ENCODE data around the gene ZYX. TPM values are rescaled to one million over a fixed set of nuclear protein-coding genes. Genes with fewer than 3 reads are reported as not detected.
A peak's percentile ranks its signal among the peaks of the same experiment; 100 is the strongest.

Gene ZYX
- total RNA-seq, 3 donors from 2014 or later (not counting 1 experiment from before 2014, with no cell fraction given): 168 to 219 (median 186) TPM

DNA sequence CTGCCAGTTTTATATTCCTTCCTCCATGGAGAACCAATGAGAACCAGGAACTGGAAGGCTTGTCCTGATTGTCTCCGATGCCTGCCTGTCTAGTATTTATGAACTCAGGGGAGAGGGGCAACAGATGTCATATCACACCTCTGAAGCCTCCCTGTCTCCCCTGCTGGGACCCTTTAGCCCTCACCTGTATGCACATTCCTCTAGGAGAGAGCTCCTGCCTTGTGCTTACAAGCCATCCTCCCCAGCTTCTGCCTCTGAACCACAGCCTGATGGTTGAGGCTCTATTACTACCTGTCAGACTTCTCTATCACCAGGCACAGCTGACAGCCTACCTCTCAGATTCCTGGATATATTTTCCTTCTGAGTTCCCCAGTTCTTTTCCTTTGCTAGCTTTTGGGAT is 12.8 kb upstream of the ZYX start:
- H3K36me3 ChIP-seq (ENCODE audit: control insufficient read depth, insufficient read depth, low read length): no peaks in the 10 kb centered on the region
- no peak for DNase-seq
- no peak overlapping the region for H3K4me3 ChIP-seq (ENCODE audit: low read length)
- H3K27me3 ChIP-seq (ENCODE audit: control insufficient read depth, insufficient read depth, low read length): peaks cover 12% of the 10 kb centered on the region
- H3K4me1 Mint-ChIP-seq: peaks cover 20 to 25% of the 10 kb centered on the region in 2 donors
- H3K4me1 ChIP-seq (ENCODE audit: control insufficient read depth, insufficient read depth, low read length): peaks cover 22% of the 10 kb centered on the region
- no peak overlapping the region for H3K27ac ChIP-seq (ENCODE audit: low read length)
- no peak overlapping the region for H3K4me3 Mint-ChIP-seq
- H3K27ac Mint-ChIP-seq: no peak overlapping the region
- H3K9me3 ChIP-seq (ENCODE audit: control insufficient read depth, insufficient read depth, low read length): no peaks in the 10 kb centered on the region
- no peaks in the 10 kb centered on the region for H3K36me3 Mint-ChIP-seq
- TF ChIP-seq, protein P1, sequence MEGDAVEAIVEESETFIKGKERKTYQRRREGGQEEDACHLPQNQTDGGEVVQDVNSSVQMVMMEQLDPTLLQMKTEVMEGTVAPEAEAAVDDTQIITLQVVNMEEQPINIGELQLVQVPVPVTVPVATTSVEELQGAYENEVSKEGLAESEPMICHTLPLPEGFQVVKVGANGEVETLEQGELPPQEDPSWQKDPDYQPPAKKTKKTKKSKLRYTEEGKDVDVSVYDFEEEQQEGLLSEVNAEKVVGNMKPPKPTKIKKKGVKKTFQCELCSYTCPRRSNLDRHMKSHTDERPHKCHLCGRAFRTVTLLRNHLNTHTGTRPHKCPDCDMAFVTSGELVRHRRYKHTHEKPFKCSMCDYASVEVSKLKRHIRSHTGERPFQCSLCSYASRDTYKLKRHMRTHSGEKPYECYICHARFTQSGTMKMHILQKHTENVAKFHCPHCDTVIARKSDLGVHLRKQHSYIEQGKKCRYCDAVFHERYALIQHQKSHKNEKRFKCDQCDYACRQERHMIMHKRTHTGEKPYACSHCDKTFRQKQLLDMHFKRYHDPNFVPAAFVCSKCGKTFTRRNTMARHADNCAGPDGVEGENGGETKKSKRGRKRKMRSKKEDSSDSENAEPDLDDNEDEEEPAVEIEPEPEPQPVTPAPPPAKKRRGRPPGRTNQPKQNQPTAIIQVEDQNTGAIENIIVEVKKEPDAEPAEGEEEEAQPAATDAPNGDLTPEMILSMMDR (IDR thresholded peaks at IDR 0.05): no peak
- H3K27me3 Mint-ChIP-seq (ENCODE audit: low read depth in 2 of 2): peaks cover 16 to 18% of the 10 kb centered on the region in 2 donors
- intact Hi-C loops (cut with micrococcal nuclease): no loop called here
- H3K9me3 Mint-ChIP-seq: no peaks in the 10 kb centered on the region
- ATAC-seq: no peak
- WGBS (ENCODE audit: insufficient coverage): 93% methylated on average over 1 of the region's 1 CpG

DNA sequence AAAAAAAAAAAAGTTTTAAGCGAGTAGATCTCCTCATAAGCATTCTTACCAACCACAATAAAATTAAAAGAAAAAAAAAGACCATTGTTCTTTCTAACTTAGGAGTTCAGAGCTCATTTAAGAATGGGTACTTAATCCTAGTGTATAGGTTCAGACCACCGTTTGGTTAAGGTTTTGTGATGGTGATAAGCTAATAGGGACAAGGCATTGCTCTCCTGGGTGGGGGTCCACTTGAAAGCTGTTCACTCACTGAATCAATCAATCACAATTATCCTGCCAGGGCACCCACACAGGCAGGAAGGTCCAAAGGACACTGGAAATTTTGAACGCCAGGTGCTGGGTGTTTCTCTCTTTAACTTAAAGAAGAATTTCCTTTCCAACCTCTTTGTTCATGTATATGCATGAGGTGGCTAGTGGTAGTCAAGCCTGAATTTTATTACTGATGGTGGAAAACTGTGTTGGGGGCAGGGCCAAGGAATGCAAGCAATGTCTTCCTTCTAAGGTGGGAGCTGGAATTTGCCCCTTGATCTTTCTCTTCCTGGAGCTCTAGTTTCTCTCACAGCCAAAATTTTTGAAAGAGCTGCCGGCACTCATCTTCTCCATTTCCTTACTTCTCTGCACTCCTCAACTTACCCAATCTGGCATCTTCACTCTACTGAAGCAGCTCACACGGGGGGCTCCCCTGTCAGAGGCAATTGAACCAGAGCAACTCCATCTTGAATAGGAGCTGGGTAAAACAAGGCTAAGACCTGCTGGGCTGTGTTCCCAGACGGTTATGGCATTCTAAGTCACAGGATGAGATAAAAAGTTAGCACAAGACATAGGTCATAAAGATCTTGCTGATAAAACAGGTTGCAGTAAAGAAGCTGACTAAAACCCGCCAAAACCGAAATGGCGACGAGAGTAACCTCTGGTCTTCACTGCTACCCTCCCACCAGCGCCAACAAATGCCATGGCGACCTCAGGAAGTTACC is 11.2 kb upstream of the ZYX start:
- no peaks in the 10 kb centered on the region for H3K36me3 ChIP-seq (ENCODE audit: control insufficient read depth, insufficient read depth, low read length)
- TF ChIP-seq, protein P1 (IDR thresholded peaks at IDR 0.05): no peak
- no peak overlapping the region for H3K4me3 Mint-ChIP-seq
- intact Hi-C loops (cut with micrococcal nuclease): loop anchor here (10.0 kb wide), 1 partner anchor 575 kb away; no protein-coding TSS in a partner anchor
- H3K4me1 ChIP-seq (ENCODE audit: control insufficient read depth, insufficient read depth, low read length): peaks cover 36% of the 10 kb centered on the region
- H3K4me1 Mint-ChIP-seq: peaks cover 29 to 35% of the 10 kb centered on the region in 2 donors
- no peaks in the 10 kb centered on the region for H3K9me3 Mint-ChIP-seq
- DNase-seq (no peak), ATAC-seq (no peak)
- no peak overlapping the region for H3K27ac ChIP-seq (ENCODE audit: low read length)
- no peak overlapping the region for H3K27ac Mint-ChIP-seq
- H3K4me3 ChIP-seq (ENCODE audit: low read length): no peak overlapping the region
- H3K36me3 Mint-ChIP-seq: no peaks in the 10 kb centered on the region
- peaks cover 2% of the 10 kb centered on the region in 2 donors for H3K27me3 Mint-ChIP-seq (ENCODE audit: low read depth in 2 of 2)
- no peaks in the 10 kb centered on the region for H3K27me3 ChIP-seq (ENCODE audit: control insufficient read depth, insufficient read depth, low read length)
- no peaks in the 10 kb centered on the region for H3K9me3 ChIP-seq (ENCODE audit: control insufficient read depth, insufficient read depth, low read length)
- WGBS (ENCODE audit: insufficient coverage): 87% methylated on average over 8 of the region's 12 CpGs

DNA sequence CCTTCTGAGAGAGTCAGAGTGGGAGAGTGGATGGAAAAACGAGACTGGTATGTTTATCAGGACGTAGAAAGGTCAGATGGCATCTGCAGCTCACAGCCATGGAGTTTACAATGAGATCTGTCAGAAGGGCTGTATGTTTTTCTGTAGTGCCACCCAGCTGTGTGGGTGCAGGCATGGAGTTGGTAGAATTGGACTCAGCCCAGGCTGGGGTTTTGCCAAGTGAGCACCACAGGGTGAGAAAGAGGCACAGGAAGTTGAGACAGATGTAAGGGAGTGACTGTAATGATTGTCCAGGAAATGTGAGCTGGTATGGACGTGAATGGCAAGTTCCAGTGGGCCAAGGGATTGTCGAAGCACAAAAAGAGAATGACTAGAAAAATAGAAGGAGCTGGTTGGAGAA is 9.1 kb upstream of the ZYX start:
- peaks cover 50 to 55% of the 10 kb centered on the region in 2 donors for H3K4me1 Mint-ChIP-seq
- ATAC-seq (peak; percentile 14 to 64 (median 52)), DNase-seq (peak in 1 of 2 donors; percentile 73)
- H3K27ac Mint-ChIP-seq: peak overlapping the region; percentile 76 to 80
- H3K9me3 ChIP-seq (ENCODE audit: control insufficient read depth, insufficient read depth, low read length): no peaks in the 10 kb centered on the region
- no peaks in the 10 kb centered on the region for H3K27me3 Mint-ChIP-seq (ENCODE audit: low read depth in 2 of 2)
- H3K9me3 Mint-ChIP-seq: no peaks in the 10 kb centered on the region
- no peaks in the 10 kb centered on the region for H3K27me3 ChIP-seq (ENCODE audit: control insufficient read depth, insufficient read depth, low read length)
- WGBS (ENCODE audit: insufficient coverage): 32% methylated on average over 4 of the region's 4 CpGs
- H3K27ac ChIP-seq (ENCODE audit: low read length): peak overlapping the region; percentile 28
- peak overlapping the region; percentile 49 for H3K4me3 Mint-ChIP-seq
- H3K4me1 ChIP-seq (ENCODE audit: control insufficient read depth, insufficient read depth, low read length): peaks cover 57% of the 10 kb centered on the region
- no peaks in the 10 kb centered on the region for H3K36me3 Mint-ChIP-seq
- intact Hi-C loops (cut with micrococcal nuclease): loop anchor here (10.0 kb wide), 1 partner anchor 577 kb away; no protein-coding TSS in a partner anchor
- H3K4me3 ChIP-seq (ENCODE audit: low read length): no peak overlapping the region
- no peaks in the 10 kb centered on the region for H3K36me3 ChIP-seq (ENCODE audit: control insufficient read depth, insufficient read depth, low read length)
- TF ChIP-seq, protein P1 (IDR thresholded peaks at IDR 0.05): no peak

Data from natural killer cell (primary cell).